Fibroblast of gingiva (primary cell): Measurements from ENCODE around the gene CC2D2A.

ENCODE experiments used
- DNase-seq: peaks from one replicate; pipeline ENCODE4 v3.0.0-alpha.2; 2011; ENCODE audit warnings: low read depth

The CC2D2A gene

GRCh38 chr4:15469402-15470127 lies at the start of gene CC2D2A:
Gene CC2D2A, plus strand, starts transcription at chr4:15469882. Its CDS starts 6,051 bp downstream, at chr4:15475933.
- peak; percentile 61 for DNase-seq

GRCh38 chr4:15420642-15421041 lies 49.0 kb upstream of the CC2D2A start:
- peak; percentile 56 for DNase-seq

- no peak for DNase-seq
These were observed 46.4 kb upstream of the CC2D2A start for GRCh38 chr4:15423285-15423711.

GRCh38 chr4:15425520-15425919 lies 44.2 kb upstream of the CC2D2A start:
- DNase-seq = no peak

GRCh38 chr4:15427161-15427560 lies 42.5 kb upstream of the CC2D2A start:
- DNase-seq = peak; percentile 62

GRCh38 chr4:15427701-15428100 lies 42.0 kb upstream of the CC2D2A start, which contains the start of gene C1QTNF7:
Gene C1QTNF7, plus strand, starts transcription at chr4:15428033. Its CDS starts 7,711 bp downstream, at chr4:15435744.
- DNase-seq = peak; percentile 7

GRCh38 chr4:15428611-15429010 lies 41.1 kb upstream of the CC2D2A start:
- peak; percentile 31 for DNase-seq

- DNase-seq = peak; percentile 87
These were observed 35.6 kb upstream of the CC2D2A start for GRCh38 chr4:15434091-15434490.

- DNase-seq = no peak
These were observed 35.0 kb upstream of the CC2D2A start for GRCh38 chr4:15434676-15435075.

- peak; percentile 68 for DNase-seq
These were observed 33.2 kb upstream of the CC2D2A start for GRCh38 chr4:15436513-15436912.

GRCh38 chr4:15438939-15439524 lies 30.6 kb upstream of the CC2D2A start:
- no peak for DNase-seq

GRCh38 chr4:15443371-15444160 lies 26.1 kb upstream of the CC2D2A start:
- no peak for DNase-seq

- DNase-seq = no peak
These were observed 25.4 kb upstream of the CC2D2A start for GRCh38 chr4:15444276-15444675.

GRCh38 chr4:15444879-15445547 lies 24.7 kb upstream of the CC2D2A start:
- no peak for DNase-seq

- DNase-seq = peak; percentile 33
These were observed 18.4 kb upstream of the CC2D2A start for GRCh38 chr4:15451181-15451865.

- peak; percentile 94 for DNase-seq
These were observed 17.6 kb upstream of the CC2D2A start for GRCh38 chr4:15451866-15452765.

GRCh38 chr4:15455290-15455689 lies 14.4 kb upstream of the CC2D2A start:
- DNase-seq = peak; percentile 94

GRCh38 chr4:15457406-15458201 lies 12.1 kb upstream of the CC2D2A start:
- peak; percentile 61 for DNase-seq

- DNase-seq = no peak
These were observed 11.1 kb upstream of the CC2D2A start for GRCh38 chr4:15458616-15459015.

- no peak for DNase-seq
These were observed 10.0 kb upstream of the CC2D2A start for GRCh38 chr4:15459706-15460105.
